HG03095 (cell line): ENCODE results near the gene ZBTB17.

ENCODE experiments used
- ATAC-seq: cut with Tn5 transposase; IDR thresholded peaks from one replicate; pipeline ENCODE4 v1.9.1; 2021; ENCODE audit warnings: moderate library complexity; ENCODE audit not compliant: unreplicated experiment

The ZBTB17 gene

DNA sequence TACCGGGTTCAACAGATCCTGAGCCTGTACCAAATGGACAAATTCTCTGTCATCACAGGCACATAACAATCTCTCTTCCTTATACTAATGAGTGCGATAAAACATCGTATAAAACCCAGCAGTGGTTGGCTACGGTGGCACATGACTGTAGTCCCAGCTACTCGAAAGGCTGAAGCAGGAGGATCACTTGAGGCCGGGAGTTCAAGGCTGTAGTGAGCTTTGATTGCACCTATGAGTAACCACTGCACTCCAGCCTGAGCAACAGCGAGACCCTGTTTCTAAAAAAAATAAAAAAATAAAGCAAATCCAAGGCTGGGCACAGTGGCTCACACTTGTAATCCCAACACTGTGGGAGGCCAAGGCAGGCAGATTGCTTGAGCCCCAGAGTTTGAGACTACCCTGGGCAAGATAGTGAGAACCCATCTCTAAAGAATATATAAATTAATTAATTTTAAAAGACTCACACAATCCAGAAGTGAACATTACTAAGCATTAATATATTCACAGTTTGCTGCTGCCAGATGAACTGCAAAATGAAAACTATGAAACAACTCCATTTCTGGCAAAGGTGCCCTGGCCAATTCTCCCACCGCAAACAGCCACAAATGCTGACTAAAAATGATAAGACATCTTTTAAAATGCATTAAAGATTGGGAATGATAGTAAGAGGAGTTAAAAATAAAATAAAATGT, 13.1 kb downstream of the ZBTB17 start:
- ATAC-seq = no peak

DNA sequence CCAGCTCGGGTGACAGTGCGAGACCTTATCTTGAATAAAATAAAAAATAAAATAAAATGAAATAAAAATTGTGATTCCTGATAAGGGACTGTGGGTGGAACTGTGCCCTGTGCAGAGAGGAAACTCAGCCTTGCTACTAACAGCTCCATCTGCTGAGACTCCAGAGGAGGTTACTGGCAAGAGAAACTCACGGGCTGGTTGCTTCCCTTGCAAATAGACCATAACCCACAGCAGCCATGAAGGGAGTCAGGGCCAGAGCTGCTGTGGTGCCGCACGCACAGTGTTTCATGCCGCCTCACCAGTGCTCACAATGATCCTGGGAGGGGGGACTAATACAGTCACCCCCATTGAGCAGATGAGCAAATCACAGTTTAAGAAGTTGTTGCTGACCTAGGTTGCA, 13.7 kb downstream of the ZBTB17 start:
- ATAC-seq = no peak

DNA sequence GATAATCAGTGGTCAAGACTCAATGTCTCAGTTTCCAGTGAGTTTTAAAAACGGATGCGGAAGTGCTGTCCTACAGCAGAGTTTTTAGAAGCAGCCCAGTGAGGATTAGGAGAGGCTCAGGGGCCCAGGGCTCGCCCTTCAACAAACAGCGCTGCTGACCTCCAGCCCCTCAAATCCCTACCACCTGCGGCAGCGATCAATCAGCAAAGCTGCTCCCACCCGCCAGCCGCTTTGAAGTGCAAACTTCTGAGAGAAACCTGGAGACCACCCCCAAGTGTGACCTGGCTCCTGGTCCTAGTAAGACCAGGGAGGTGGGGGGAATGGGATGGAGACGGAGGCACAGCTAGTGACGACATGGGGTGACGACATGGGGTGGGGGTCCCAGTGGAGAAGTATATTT, 14.4 kb downstream of the ZBTB17 start:
- no peak for ATAC-seq

DNA sequence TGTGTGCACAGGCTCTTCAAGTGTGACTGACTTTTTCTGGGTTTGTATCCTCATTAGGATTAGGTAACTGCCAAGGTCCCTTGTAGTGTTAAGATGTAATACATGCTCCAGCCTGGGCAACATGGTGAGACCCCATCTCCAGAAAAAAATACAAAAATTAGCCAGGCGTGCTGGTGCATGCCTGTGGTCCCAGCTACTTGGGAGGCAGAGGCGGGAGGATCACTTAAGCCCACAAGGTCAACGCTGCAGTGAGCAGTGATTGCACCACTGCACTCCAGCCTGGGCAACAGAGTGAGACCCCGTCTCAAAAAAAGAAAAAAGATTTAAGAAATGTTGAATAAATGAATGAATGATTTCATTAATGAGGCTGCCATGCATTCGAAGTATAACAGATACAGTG, 15.1 kb downstream of the ZBTB17 start:
- ATAC-seq = no peak

DNA sequence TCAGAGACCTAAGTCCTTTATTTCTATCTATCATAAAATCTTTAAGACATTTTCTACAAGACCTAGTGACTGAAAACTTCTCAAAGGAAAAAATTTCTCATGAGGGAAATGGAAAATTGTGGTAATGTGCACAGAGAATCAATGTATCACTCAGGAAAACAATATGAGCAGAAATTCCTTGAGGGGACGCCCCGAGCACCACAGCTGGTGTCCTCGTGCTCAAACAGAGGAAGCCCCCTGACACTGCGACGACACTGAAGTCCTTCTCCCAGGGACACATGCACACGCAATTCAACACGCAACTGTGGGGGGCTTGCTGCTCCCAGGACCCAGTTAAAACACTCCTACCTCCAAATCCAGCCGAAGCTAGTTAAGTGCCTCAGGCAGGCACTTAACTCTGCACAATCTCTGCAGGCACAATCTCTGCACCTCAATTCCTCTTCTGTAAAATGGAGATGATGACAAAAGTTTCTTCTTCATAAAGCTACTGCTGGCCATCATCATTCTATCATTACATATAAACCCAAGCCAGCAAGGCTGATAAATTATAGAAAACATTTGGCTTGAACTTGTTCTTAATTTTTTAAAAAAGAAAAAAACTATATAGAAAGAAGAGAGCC, 16.0 kb downstream of the ZBTB17 start:
- no peak for ATAC-seq

DNA sequence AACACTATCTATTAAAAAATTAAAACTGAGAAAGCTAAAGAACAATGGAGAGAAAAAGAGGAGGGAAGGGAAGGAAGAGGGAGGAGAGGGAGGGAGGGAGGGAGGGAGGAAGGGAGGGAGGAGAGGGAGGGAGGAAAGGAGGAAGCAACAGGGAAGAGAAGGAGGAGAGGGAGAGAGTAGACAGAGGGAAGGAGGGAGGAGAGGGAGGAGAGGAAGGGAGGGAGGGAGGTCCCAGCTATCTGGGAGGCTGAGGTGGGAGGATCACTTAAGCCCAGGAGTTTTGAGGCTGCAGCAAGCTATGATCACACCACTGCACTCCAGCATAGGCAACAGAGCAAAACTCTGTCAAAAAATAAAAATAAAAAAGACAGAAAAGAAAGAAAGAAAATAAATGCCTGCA, 16.5 kb downstream of the ZBTB17 start:
- no peak for ATAC-seq

DNA sequence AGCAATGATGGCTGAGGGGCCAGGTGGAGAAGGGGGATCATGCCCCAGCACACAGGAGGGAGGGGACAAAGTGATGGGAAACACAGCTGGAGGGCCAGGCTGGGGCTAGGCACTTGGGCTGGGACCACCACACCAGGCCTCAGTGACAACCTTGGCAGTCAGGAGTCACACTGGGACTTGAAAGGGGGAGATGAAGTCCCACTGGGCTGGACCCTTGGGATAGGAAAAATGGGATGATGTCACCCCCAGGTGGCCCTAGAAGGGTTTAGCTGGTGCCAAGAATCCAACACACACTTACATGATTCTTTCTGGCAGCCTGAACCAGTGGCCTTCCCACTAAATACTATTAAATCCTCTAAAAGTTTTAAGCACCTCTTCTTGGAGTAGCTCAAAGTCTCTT, 17.1 kb downstream of the ZBTB17 start:
- no peak for ATAC-seq

DNA sequence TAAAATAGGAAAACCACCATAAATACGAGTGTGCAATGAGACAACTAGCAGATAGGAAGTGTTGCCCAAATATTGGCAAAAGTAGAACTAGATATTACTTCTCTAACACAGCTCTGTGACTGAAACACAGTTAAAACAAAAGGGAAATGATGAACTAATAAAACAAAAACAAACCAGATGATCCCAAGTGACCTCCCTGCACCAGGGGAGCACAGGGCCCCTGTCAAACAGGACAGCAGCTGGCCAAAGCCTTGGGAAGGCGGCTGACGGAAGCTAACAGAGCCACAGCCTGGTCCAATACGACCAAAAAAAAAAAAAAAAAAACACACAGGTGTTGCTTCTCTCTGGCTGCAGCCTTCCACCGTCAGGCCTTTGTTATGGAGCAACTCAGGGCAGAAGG, 17.8 kb downstream of the ZBTB17 start:
- ATAC-seq = no peak

DNA sequence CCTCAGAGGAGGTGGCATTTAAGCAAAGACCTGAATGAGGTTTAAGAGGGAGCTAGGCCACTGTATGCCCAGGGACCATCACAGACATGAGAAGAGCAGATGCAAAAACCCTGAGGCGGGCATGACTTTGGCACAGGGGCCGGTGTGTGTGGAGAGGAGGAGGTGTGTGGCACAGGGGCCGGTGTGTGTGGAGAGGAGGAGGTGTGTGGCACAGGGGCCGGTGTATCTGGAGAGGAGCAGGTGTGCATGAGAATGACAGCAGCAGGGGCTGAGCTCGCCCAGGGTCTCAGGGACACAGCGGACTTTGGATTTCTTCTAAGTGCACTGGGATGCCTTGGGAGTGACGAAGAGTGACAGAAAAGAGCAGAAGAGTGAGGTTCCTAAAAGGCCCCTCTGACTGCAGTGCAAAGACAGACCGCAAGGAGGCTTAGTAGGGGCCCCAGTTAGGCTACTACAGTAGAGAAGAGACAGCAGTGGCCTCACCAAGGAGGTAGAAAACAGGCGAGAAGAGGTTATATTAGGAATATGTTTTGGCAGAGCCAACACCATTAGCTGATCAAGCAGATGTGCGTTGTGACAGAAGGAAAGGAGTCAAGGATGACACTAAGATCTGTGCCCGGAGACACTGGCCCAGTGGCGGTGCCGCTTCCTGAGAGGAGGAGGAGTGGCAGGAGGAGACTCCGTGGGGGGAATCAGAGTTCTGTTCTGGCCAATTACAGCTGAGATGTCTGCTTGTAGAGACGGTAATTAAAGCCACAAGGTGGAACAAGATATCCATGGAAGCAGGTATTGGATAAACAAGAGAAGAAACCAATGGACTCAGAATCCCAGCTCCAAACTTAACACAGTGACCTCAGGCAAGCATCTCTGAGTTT, 18.4 kb downstream of the ZBTB17 start:
- no peak for ATAC-seq

DNA sequence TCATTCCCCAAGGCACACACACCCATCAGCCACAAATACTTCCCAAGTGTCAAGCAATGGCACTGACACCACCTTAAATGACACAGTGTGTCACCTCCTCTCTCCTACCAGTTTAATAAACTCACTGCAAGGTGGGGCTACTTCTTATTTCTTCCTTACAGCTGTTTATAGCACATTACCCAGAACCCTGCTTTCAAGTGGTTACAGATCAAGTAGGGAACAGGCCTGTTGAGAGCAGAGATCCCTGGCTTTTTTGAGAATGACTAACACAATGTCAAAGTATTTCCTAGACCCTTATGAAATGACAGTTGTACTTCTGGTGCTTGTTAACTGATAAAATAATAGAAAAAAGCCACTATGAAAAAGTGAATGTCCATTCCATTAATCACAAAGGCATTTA, 19.8 kb downstream of the ZBTB17 start:
- no peak for ATAC-seq

DNA sequence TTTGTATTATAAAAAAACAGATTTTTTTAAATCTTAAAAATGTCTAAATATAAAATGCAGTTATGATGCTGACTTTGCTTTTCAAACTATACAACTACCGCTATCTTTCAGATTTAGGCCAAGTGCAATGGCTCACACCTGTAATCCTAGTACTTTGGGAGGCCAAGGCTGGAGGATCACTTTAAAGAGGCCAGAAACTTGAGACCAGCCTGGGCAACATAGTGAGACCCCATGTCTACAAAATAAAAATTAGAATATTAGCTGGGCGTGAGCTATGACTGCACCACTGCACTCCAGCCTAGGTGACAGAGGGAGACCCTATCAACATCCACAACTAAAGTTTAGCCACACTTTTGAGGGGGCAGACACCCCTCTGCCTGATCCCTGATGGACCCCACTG, 20.3 kb downstream of the ZBTB17 start:
- no peak for ATAC-seq

DNA sequence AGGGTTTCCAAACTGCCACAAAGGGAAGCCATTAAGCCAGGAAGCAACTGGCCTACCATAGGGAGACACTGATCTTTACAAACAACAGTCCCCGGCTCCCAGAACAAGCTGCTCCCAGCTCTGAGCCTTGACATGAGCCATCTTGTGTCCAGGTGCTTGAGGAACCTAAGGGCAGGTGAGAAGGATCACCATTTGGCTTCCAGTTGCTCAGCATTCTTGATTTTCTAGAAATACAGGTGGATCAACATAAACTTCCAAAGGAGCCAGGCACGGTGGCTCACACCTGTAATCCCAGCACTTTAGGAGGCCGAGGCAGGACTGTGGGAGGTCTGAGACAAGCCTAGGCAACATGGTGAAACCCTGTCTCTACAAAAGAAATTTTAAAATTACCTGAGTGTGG, 21.6 kb downstream of the ZBTB17 start:
- ATAC-seq = no peak

DNA sequence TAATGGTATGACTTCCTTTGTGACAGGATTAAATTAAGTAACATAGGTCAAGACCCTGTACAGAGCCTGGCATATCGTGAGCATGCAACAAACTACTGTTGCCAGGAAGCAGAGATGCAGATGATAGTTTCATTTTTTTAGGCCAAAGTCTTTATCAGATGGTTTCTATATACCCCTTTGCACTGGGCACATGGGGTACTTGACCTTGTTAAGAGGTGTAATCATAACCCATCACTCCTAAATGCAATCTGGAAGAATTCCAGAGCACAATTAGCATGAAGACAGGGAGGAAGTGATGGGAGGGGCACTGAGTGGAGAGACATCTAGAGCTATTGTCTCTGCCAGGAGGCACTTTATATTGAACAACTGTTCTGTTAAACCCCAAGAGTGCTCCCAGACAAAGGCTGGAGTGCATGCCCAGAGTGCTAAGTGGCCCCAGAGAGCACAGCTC, 22.1 kb downstream of the ZBTB17 start:
- no peak for ATAC-seq

DNA sequence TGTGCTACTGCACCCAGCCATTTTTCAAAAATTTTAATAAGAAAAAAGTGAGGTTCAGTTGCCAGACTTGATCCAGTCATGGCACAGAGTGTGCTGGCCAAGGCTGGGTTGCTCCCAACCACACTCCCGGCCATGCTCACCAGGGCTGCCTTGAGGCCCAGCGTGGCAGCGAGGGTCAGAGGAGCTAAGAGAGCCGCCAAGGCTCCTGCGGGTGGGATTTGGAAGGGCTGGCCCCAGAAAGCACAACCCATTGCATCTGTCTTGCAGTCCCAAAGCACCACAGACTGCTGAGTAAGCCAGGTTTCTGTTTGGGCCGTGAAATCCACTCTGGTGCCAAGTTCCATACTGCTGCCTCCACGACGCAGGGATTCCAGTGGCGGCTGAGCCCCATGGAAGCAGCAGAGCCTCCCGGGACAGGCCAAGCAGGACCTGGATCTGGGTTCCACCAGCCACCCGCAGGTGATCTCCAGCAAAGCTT, 22.6 kb downstream of the ZBTB17 start:
- no peak for ATAC-seq

DNA sequence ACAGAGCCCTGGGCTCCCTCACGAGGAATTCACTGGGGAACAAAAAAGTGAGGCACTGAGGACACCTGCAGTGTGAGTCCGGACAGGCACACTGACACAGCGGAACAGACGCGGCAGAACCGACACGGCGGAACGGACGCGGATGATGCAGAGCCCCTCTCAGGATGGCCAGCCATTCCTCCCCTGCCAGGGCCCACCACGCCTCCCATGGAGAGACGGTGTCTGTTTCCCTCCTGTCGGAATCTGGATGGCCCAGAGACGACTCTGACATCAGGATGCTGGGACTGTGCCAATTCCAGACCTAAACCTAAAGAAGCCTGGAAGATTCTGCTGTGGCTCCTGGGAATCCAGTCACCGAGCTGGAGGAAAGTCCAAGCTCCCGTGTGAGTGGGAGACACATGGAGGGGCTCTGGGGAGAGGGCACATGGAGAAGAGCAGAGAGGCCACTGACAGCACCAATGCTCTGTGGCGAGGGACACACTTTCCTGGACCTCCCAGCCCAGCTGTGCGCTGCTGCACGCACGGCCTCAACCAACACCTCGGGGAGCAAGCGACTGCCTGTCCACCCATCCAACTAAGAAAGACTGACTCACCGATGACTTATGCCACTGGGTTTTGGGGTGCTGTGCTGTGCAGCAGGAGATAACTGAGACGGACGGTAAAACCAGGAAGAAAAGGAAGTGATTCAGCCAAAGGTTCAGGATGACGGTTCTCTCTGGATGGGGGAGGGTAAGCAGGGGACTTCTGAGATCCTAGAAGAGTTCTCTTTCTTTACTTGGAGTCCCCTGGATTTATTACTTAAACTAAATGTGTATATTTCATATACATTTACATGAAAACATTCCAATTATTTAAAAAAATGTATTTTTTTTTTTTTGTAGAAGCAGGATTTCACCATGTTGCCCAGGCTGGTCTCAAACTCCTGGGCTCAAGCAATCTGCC, 23.3 kb downstream of the ZBTB17 start:
- no peak for ATAC-seq

DNA sequence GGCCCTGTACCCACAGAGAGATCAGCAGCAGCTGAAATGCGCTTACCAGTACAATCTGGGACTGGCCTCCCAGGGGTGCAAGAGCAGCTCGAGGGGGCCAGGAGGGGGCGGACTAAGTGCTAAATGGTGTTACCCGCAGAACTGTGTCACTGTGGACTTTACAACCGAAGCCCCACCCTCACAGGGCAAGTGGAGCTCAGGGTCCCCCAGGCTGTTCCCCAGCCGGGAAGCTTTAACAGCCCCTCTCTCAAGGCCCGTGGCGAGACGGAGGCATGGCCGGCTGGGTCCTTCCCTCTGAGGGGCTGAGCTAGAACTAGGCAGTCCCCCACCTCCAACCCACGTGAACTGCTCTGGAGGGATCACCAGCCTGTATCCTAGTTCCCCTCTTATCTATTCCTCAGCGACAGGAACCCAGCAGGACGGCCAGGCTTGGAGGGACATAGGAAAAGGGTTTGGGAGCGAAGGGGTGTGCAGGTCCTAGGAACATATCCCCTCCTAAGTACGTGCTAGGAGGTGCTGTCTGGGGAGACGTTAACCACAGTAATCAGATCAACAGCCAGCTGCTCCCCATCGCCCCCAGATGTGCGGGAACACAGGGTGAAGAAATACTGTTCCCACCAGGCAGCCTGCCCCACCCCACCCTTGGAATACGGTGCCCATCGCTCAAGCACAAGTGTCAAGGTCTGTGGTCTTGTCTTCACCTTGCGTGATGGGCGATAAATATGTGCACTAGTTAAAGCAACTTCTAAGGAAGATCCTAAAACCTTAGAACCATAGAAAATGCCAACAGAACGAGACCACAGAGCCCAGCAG, 24.4 kb downstream of the ZBTB17 start:
- no peak for ATAC-seq

DNA sequence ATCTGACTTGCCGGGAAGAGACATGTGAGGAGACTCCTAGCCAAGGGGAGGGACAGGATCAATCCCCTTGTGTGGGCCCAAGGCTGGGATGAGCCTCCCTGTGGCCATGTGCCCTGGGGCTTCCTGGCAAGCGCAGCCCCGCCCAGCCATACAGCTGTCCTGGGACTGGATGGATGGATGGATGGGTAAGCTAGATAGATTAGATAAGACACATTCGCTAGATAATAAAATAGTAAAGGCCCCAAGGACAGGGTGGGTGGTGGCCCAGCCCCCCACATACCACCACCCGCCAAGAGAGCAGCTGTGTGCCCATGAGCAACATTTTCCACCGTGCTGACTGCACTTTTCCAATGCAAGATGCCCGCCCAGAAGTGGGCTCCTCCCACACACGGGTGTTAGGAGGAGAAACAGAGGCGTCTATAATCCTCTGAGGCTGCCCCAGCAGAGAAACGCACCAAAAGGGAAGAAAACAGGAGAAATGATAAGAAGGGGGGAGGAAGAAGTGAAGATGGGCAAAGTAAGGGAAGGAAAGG, 25.1 kb downstream of the ZBTB17 start:
- ATAC-seq = no peak

DNA sequence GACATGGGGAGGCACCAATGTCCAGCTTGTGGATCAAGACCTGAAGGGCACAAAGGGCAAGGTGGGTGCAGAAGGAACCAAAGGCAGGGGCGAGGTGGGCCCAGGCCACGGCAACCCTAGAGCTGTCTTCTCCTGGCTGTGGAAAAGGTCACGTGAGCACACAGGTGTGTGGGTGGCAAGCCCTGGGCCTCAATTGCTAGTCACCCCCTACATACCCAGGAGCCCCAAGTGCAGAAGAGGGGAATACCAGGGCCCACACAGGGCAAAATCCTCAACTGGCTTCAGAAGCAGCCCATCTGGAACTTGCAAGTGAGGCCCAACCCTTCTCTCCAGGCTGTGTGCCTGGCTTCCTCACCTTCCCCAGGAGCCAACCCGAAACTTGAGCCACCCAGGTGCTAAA, 25.6 kb downstream of the ZBTB17 start:
- no peak for ATAC-seq

DNA sequence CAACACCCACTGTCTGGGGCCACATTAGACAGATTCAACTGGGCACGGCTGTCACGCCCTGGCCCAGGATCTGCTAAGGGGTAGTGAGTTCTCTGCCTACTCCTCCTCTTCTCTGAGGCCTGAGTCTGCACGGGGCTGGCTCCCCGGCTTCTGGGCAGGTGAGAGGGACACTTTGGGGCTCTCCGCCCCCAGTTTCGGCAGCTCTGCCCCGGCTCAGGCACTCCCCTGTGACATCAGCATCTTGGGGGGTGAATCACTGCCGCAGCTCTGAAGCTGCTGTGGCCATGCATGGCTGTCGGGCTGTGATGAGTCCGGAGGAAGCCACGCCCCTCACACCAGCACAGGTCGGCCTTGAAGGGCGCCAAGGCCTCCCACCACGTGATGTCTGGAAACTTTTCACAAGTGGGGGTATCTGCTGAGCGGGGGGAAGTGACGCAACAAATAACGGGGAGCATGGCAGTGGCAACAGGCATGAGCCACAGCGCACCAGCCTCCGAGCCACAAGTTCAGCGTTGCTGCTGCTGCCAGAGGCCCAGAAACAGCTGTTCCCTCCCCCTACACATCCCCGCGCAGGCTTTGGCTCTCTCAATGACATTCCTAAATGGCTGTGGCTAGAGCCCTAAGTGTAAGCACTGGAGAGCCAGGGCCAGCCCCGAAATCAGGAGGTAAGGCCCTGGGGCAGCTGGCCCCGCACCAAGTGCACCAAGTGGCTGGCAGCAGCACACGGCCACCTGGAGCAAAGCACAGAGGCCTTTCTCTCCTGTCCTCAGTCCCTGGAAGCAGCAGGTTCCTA, 26.3 kb downstream of the ZBTB17 start:
- peak; percentile 64 for ATAC-seq
